ENCODE results near the gene DUS1L.

DUS1L gene

DNA sequence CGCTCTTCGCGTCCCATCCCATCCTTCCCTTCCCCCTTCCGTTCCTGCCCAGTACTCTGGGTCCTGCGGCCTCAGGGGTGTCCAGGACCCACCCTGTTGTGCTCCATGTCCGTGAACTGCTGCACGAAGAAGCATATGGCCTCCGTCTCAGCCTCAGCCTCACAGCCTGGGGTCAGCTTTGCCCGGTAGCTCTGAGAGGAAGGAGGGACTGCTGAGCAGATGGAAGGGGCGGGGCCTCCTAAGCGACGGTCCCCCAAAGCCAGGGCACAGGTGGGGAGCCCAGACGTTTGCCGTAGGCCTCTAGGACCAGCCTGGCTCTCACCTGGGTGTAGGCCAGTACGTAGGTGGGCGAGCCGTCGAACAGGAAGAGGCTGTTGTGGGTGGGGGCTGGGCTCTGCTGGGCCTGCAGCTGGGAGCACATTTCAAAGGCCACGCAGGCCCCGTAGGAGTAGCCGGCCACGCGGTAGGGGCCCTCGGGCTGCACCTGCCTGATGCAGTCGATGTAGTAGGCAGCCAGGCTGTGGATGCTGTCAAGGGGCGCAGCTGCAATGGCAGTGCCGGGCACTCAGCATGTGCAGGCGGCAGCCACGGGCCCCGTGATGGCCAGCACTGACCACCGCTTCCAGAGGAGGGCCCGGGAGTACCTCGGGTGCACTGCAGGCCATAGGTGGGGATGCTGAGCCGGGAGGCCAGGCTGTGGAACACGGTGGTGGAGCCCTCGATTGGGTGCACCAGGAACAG, 14.6 kb upstream of the DUS1L start:
- no peak for DNase-seq (ENCODE audit: low read depth)
- H3K4me3 ChIP-seq (ENCODE audit: low read depth, low read length) = no peak overlapping the region
- TF ChIP-seq, protein P1, sequence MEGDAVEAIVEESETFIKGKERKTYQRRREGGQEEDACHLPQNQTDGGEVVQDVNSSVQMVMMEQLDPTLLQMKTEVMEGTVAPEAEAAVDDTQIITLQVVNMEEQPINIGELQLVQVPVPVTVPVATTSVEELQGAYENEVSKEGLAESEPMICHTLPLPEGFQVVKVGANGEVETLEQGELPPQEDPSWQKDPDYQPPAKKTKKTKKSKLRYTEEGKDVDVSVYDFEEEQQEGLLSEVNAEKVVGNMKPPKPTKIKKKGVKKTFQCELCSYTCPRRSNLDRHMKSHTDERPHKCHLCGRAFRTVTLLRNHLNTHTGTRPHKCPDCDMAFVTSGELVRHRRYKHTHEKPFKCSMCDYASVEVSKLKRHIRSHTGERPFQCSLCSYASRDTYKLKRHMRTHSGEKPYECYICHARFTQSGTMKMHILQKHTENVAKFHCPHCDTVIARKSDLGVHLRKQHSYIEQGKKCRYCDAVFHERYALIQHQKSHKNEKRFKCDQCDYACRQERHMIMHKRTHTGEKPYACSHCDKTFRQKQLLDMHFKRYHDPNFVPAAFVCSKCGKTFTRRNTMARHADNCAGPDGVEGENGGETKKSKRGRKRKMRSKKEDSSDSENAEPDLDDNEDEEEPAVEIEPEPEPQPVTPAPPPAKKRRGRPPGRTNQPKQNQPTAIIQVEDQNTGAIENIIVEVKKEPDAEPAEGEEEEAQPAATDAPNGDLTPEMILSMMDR (conservative IDR thresholded peaks at IDR 0.05; ENCODE audit: low read depth, low read length) = no peak

DNA sequence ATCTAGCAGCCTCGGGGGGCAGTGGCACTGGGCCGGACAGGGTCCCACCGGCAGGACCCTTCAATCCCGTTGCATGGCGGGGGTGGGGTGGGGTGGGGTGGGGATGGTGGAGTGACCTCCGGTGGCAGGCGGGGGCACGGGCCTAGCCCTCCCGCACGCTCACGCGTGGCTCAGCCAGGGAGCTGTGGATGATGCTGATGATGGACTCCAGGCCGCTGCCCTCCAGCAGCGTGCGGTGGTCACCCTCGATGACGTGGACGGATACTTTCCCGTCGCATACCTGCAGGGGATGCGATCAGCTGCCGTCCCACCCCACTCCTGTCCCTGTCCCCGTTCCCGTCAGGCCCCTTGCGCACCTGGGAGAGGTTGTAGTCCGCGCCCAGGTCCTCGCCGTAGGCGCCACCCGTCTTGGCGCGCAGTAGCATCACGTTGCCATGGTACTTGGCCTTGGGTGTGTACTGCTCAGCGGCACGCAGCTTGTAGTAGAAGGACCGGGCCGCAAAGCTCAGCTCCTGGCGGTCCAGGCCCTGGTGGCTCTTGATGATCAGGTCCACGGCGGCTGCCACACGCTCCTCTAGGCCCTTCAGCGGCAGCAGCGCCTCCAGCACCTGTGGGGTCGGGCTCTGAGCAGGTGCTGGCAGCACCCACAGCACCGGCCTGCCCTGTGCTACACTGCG, 13.5 kb upstream of the DUS1L start:
- TF ChIP-seq, protein P1 (conservative IDR thresholded peaks at IDR 0.05; ENCODE audit: low read depth, low read length) = no peak
- no peak for DNase-seq (ENCODE audit: low read depth)
- no peak overlapping the region for H3K4me3 ChIP-seq (ENCODE audit: low read depth, low read length)

DNA sequence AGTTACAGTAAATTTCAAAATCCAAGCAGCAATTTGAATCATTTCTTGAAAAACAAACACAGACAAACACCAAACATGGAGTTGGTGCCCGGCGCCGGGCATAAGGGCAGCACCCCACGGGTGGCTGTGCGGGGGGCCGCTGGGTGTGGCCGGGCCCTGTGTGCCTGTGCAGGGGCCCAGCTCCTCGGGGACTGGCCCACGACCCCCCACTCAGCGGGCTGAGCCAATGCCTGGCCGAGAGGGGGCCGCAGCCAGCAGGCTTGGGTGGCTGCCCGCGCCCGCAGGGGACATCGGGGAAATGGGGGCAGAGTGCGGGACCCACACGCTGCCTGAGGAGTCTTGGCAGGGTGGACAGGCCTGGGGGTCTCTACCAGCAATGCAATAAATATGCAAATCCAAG, 12.8 kb upstream of the DUS1L start:
- H3K4me3 ChIP-seq (ENCODE audit: low read depth, low read length) = no peak overlapping the region
- no peak for DNase-seq (ENCODE audit: low read depth)
- TF ChIP-seq, protein P1 (conservative IDR thresholded peaks at IDR 0.05; ENCODE audit: low read depth, low read length) = no peak

DNA sequence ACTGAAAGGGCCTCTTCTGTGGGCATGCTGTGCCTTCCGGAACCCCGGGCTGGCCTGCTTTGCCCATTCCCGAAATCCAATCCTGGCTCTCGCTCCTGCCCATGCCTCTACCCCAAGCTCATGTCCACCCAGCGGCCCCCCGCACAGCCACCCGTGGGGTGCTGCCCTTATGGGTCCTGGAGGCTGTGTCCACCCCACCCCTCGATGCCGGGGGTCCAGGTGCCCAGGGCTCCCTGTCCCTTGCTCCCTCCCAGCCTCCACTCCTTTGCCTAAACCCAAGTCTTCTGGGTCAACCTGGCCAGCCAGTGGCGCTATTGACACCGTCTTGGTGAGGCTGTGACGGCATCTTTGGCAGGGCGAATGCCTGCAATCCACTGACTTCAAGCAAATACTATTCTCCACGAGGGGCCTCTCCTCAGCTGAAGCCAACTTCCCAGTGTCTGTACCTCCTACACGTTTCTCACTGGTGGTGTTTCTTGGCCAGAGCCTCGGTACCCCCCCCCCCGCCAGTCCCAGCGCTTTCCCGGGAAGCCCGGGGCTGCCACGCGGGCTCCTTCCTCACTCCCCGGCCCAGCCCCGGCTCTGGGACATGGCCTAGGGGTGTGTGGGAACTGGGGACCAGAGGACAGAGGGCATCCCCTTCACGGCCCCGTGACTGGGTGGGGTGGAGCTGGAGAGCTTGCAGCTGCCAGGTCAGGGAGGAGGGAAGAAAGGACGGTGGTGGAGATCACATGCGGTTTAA, 12.2 kb upstream of the DUS1L start:
- DNase-seq (ENCODE audit: low read depth) = peak; percentile 29
- no peak overlapping the region for H3K4me3 ChIP-seq (ENCODE audit: low read depth, low read length)
- TF ChIP-seq, protein P1 (conservative IDR thresholded peaks at IDR 0.05; ENCODE audit: low read depth, low read length) = peak; percentile 13

DNA sequence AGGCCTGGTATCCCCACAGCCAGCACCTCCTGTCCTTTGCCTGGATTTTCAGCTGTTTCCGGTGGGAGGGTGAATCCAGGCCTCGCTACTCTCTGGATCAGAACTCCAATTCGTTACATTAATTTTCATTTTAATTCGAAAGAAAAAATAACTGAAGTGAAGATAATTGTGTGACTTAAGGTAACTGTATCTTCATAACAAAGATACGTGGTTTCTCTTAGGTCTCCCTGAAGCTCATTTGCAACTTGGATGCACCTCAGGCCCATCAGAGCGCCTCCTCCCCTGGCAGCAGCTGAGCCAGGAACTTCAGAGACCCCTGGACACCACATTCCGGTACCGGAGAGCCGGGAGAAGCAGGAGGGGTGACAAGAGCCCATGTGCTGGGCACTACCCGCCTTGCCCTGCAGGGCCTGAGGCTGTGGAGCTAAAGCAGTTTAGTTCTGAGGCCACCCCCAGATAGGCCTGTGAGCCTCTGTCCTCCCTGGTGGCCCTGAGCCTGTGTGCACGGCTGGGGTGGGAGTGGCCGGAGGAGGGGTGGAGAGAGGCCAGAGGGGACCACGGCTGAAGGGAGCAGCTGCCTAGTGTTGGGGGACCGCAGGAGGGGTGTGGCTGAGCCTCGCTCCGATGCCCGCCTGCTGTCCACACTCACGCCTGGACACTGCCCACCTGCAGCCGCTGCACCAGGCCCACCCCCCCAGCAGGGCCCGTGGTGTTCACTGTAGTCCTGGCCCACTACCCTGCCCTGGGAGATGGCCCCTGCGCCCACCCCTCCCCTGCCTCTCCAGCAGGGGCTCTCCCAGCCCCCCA, 11.4 kb upstream of the DUS1L start:
- TF ChIP-seq, protein P1 (conservative IDR thresholded peaks at IDR 0.05; ENCODE audit: low read depth, low read length) = no peak
- H3K4me3 ChIP-seq (ENCODE audit: low read depth, low read length) = no peak overlapping the region
- no peak for DNase-seq (ENCODE audit: low read depth)

DNA sequence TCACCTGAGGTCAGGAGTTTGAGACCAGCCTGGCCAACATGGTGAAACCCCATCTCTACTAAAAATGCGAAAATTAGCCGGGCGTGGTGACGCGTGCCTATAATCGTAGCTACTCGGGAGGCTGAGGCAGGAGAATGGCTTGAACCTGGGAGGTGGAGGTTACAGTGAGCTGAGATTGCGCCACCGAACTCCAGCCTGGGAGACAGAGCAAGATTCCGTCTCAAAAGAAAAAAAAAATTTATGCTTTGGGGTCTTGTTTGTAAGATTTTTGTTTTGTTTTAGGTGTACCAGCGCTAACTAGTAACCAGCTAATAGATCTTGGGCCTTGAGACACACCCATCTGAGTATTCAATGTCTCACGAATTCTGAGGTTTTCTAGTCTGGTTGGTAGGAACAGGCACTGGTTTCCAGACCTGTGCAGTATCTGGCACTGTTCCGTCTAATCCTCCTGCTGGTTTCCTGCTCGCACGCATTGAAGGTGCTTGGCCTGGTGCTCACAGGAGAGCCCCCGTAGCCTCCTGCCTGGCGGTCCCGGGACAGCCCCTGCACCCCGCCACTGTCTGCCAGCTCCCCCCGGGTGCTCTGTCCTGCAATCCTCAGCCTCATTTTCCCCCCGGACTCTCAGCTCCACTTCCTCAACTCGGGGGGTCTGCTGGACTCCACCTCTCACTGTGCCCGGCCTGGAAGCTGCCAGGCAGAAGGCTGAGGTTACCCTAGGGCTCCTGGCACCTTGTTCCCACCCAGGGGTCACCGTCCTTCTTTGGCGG, 10.6 kb upstream of the DUS1L start:
- no peak overlapping the region for H3K4me3 ChIP-seq (ENCODE audit: low read depth, low read length)
- TF ChIP-seq, protein P1 (conservative IDR thresholded peaks at IDR 0.05; ENCODE audit: low read depth, low read length) = no peak
- DNase-seq (ENCODE audit: low read depth) = no peak

Measured in choroid plexus epithelial cell (primary cell).